BLaER1 (cell line): Measurements from ENCODE around the gene TCF7.

Source experiments
- H3K27ac ChIP-seq: shearing (Covaris generic); formaldehyde crosslinking; 2 replicates; pipeline ENCODE4 v1.8.1; 2022
- H3K27me3 ChIP-seq: shearing (Covaris generic); formaldehyde crosslinking; 2 replicates; pipeline ENCODE4 v1.8.1; 2022
- H3K36me3 ChIP-seq: shearing (Covaris generic); formaldehyde crosslinking; 2 replicates; pipeline ENCODE4 v1.8.1; 2022
- H3K4me1 ChIP-seq: shearing (Covaris generic); formaldehyde crosslinking; 2 replicates; pipeline ENCODE4 v1.8.1; 2022
- H3K4me2 ChIP-seq: shearing (Covaris generic); formaldehyde crosslinking; 2 replicates; pipeline ENCODE4 v1.8.1; 2022
- H3K4me3 ChIP-seq: shearing (Covaris generic); formaldehyde crosslinking; 2 replicates; pipeline ENCODE4 v1.8.1; 2022
- H3K9ac ChIP-seq: shearing (Covaris generic); formaldehyde crosslinking; 2 replicates; pipeline ENCODE4 v1.8.1; 2022
- H3K9me3 ChIP-seq: shearing (Covaris generic); formaldehyde crosslinking; 2 replicates; pipeline ENCODE4 v1.8.1; 2022
- H4K20me1 ChIP-seq: shearing (Covaris generic); formaldehyde crosslinking; 2 replicates; pipeline ENCODE4 v1.8.1; 2022
- Cebpa-rat ChIP-seq: shearing (Covaris generic); IDR thresholded peaks from 2 replicates; pipeline ENCODE4 v1.8.1; 2022

The TCF7 gene

GRCh38 chr5:134176511-134177368 lies 62.3 kb downstream of the TCF7 start, which contains the start of gene SKP1:
SKP1 (minus strand) TSS chr5:134176950; CDS start chr5:134174022, 2,928 bp downstream.
- Histone ChIP-seq H3K4me1 (peaks cover 30% of the 10 kb centered on the region), H3K27me3 (no peaks in the 10 kb centered on the region), H3K27ac (peak within 1 kb of the TSS; percentile 100), H3K36me3 (peaks cover 21% of the 10 kb centered on the region), H3K9ac (peak within 1 kb of the TSS; percentile 100), H3K9me3 (no peaks in the 10 kb centered on the region), H4K20me1 (peaks cover 49% of the 10 kb centered on the region), H3K4me3 (peak within 1 kb of the TSS; percentile 95), H3K4me2 (peak within 1 kb of the TSS; percentile 96)
- TF ChIP-seq Cebpa-rat, result no peak

DNA sequence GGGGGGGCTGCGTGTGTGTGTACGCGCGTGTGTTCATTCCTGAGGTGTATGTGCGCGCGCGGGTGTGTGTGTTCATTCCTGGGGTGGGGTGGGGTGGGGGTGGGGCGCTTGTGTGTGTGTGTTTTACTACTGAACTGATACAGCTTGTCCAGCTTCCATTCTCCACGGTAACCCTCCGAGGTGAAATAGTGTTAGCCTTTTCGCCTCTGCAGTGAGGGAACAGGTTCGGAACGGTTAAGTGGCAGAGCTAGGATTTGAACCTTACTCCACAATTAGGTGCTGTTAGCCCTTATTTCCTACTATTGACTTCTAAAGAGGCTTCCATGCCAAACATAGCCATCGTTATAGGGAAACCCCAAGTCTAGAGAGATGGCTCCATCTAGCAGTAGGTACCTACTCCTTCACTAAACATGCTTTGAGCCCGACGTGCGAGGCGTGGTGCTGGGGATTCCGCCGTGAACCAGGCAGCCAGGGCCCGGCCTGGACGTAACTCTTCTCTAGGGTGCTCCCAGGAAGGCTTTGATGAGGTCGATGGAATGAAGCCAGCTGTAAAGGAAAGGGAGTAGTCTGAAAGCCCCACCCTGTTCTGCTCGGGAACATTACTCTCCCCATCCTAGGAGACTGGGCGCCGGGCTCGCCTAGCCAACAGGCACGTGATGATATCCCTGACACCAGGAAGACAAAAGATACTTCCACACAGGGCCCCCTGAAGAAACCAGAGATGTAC lies 63.1 kb downstream of the TCF7 start:
- Histone ChIP-seq H3K27me3 (no peaks in the 10 kb centered on the region), H4K20me1 (peaks cover 41% of the 10 kb centered on the region), H3K4me1 (peaks cover 30% of the 10 kb centered on the region), H3K4me3 (peak overlapping the region; percentile 95), H3K4me2 (peak overlapping the region; percentile 96), H3K36me3 (peaks cover 13% of the 10 kb centered on the region), H3K9ac (peak overlapping the region; percentile 100), H3K9me3 (no peaks in the 10 kb centered on the region), H3K27ac (peak overlapping the region; percentile 100)
- no peak for TF ChIP-seq Cebpa-rat

DNA sequence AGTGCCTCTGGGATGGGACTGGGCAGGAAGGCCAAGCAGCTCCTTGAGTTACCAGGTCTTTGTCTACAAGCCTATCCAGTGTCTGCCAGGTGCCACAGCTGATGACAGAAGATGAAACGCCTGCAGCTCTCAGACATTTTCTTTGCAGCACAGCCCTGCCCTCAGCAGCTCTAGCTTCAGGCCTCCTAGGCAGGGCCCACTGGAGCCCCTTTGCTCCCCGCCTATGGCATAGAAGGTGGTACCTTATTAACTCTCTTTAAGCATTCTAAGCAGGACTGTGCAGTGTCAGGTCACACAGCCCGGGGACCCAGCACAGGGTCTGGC lies 63.6 kb downstream of the TCF7 start:
- no peak for TF ChIP-seq Cebpa-rat
- Histone ChIP-seq H4K20me1 (peaks cover 36% of the 10 kb centered on the region), H3K9ac (peak overlapping the region; percentile 100), H3K27me3 (no peaks in the 10 kb centered on the region), H3K4me2 (peak overlapping the region; percentile 96), H3K4me1 (peaks cover 30% of the 10 kb centered on the region), H3K9me3 (no peaks in the 10 kb centered on the region), H3K36me3 (peaks cover 8% of the 10 kb centered on the region), H3K27ac (peak overlapping the region; percentile 100), H3K4me3 (peak overlapping the region; percentile 95)

GRCh38 chr5:134183481-134183880 lies 69.0 kb downstream of the TCF7 start:
- no peaks in the 10 kb centered on the region for H3K36me3 ChIP-seq
- 0 out of 2 replicates have a peak, but pooled peaks cover 5% of the 10 kb centered on the region for H4K20me1 ChIP-seq
- H3K4me2 ChIP-seq, result no peak overlapping the region
- no peak overlapping the region for H3K4me3 ChIP-seq
- H3K27me3 ChIP-seq, result no peaks in the 10 kb centered on the region
- no peak overlapping the region for H3K27ac ChIP-seq
- TF ChIP-seq Cebpa-rat, result no peak
- no peak overlapping the region for H3K9ac ChIP-seq
- H3K9me3 ChIP-seq, result no peaks in the 10 kb centered on the region
- no peaks in the 10 kb centered on the region for H3K4me1 ChIP-seq

- Histone ChIP-seq H4K20me1 (0 out of 2 replicates have a peak, but pooled peaks cover 8% of the 10 kb centered on the region), H3K36me3 (no peaks in the 10 kb centered on the region), H3K4me3 (no peak overlapping the region), H3K4me2 (no peak overlapping the region), H3K9me3 (no peaks in the 10 kb centered on the region), H3K27ac (no peak overlapping the region), H3K27me3 (no peaks in the 10 kb centered on the region), H3K9ac (no peak overlapping the region), H3K4me1 (no peaks in the 10 kb centered on the region)
- no peak for TF ChIP-seq Cebpa-rat
Measured at GRCh38 chr5:134184155-134185135, 70.0 kb downstream of the TCF7 start.

DNA sequence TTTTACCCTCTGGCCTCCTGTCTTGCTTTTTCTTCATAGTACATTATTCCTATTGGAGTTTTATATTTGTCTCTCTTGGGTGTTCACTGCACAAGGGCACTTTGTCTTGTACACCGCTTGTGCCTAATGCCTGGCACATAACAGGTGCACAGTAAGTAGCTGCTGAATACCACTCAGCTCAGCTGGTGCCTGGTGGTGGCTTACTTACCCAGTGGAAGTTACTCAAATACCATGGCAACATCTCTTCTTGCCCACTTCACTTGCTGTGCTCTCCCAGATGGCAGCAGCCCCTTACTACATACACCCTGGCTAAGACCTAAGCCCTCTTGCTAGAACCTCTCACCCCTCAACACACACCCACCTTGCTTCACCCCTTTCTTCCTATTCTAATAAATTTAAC lies 73.6 kb downstream of the TCF7 start:
- Histone ChIP-seq H3K9me3 (no peaks in the 10 kb centered on the region), H3K4me1 (no peaks in the 10 kb centered on the region), H3K4me3 (no peak overlapping the region), H3K27me3 (no peaks in the 10 kb centered on the region), H4K20me1 (0 out of 2 replicates have a peak, but pooled peaks cover 33% of the 10 kb centered on the region), H3K9ac (no peak overlapping the region), H3K27ac (no peak overlapping the region), H3K36me3 (peaks cover 6% of the 10 kb centered on the region; the same call in 1 of the 2 replicates), H3K4me2 (no peak overlapping the region)
- no peak for TF ChIP-seq Cebpa-rat

DNA sequence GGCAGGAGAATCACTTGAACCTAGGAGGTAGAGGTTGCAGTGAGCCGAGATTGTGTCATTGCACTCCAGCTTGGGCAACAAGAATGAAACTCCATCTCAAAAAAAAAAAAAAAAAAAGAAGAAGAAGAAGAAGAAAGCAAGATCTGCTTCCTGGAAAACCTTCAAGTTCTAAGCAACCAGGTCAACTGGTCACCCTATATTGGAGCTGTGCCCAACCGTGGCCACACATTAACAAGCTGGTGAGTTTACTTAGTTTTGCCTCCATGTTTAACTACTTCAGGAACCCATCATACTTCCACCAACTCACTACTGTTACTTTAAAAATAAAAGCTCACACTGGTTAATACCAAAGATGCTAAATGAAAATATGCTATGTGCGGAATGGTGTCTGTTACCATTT lies 74.5 kb downstream of the TCF7 start:
- Histone ChIP-seq H3K4me1 (no peaks in the 10 kb centered on the region), H3K4me3 (no peak overlapping the region), H3K36me3 (peaks cover 12% of the 10 kb centered on the region), H3K27ac (no peak overlapping the region), H3K4me2 (no peak overlapping the region), H3K9ac (no peak overlapping the region), H3K9me3 (no peaks in the 10 kb centered on the region), H3K27me3 (no peaks in the 10 kb centered on the region), H4K20me1 (0 out of 2 replicates have a peak, but pooled peaks cover 33% of the 10 kb centered on the region)
- TF ChIP-seq Cebpa-rat, result no peak

DNA sequence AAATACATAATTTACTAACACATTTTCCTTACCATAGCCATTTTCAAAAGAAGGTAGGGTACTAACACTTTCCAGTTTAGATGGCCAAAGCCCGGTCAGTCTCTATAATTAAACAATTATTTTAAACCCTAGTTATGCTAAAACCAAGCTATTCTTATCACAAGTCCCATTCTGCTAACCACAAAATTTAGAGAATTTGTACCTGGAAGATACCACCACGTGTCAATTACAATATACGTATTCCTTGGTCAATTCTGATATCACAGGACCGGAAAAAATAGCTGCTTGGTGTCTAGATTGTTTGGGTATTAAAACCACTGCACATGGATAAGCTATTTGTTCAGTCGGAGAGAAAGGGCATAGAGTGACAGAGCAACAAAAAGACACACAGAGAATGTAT lies 81.2 kb downstream of the TCF7 start:
- no peak overlapping the region for H3K27ac ChIP-seq
- H4K20me1 ChIP-seq, result peaks cover 63% of the 10 kb centered on the region
- H3K4me3 ChIP-seq, result no peak overlapping the region
- H3K9me3 ChIP-seq, result no peaks in the 10 kb centered on the region
- no peak for TF ChIP-seq Cebpa-rat
- H3K4me1 ChIP-seq, result no peaks in the 10 kb centered on the region
- no peak overlapping the region for H3K4me2 ChIP-seq
- no peaks in the 10 kb centered on the region for H3K27me3 ChIP-seq
- no peak overlapping the region for H3K9ac ChIP-seq
- peaks cover 76% of the 10 kb centered on the region for H3K36me3 ChIP-seq
